GM18498 (cell line): ENCODE measurements around the gene USP47.

Experiments
- ATAC-seq: cut with Tn5 transposase; IDR thresholded peaks from one replicate; pipeline ENCODE4 v1.9.1; 2021; ENCODE audit warnings: mild to moderate bottlenecking, moderate library complexity; ENCODE audit not compliant: unreplicated experiment

Gene USP47

DNA sequence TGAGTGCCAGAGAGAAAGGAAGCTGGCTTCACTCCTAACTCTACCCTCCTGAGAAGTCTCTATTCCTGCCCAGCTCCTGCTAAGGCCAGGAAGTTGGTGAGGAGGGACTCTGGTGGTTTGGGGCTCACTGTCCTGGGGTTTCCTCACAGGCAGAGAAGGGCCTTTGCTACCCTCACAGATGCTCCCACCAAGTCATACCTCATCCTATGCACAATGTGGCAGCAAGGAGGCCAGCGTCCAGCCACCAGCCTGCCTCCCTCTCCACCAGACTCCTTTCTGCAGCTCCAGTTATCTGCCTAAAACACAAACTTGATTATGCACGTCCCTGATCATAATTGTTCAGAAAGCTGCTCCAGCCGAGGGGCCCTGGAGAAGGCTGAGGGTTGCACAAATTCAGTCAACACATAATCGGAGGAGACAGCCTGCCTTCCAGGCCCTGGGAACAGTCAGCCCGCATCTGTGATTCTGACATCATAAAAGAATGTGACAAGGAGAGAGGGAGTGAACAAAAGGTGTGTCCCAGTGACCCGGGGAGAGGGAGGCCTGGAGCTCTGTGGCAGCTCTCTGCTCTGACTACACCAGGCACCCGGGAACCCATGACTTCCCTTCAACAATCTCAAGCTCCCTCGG is 137.8 kb downstream of the USP47 start:
- no peak for ATAC-seq

DNA sequence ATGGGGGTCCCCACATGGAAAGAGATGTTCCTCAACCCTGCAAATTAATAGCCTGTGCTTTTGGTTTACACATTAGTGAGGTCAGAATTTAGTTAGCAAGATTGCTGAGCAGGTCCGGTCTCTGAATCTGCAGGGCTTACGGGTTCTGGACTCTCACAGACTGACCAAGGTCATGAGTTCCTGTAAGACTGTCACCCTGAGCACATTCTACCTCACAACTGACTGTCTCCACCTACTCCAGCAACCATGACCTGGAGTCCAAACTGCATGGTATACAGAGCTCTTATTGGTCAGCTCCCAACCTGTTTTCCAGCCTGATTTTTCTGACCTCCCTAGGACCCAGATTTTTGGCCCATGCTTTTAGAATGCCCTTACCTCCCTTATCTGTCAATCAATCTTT is 138.4 kb downstream of the USP47 start:
- ATAC-seq, result no peak

DNA sequence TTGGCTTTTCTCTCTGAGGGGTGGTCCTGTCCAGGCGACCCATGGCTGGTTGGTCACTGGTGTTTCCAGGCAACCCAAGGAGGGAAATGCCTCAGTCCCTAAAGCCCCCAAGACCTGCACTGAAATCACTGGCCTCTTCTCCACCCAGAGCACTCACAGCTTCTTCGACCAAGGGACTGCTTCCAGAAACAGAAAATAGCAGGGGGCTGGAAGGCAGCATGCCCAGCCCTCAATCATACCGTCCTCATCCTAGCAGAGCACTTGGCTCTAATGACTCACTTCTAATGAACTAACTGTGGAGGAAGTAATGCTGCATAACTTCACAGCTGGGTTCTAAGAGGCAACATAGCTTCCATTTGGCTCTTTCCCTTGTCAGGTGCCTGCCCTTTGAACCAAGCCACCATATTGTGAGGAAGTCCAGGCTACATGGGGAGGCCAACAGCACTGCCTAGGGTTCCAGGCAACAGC is 139.1 kb downstream of the USP47 start:
- ATAC-seq, result no peak

DNA sequence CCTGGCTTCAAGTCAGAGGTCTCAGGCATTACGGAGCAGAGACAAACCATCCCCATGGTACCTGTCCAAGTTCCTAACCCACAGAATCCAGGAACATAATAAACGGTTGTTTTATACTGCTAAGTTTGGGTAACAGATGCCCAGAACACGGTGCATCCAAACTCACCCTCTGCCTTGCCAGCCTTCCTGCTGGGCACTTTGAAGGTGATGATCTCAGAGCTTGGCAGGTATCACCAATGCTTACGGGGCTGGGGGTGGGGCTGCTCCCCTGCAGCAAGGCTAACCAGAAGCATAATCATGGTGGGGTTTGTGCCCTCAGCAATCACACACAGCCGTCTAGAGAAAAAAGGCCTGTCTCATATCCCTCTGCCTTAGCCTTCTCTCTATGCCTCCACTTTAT is 139.6 kb downstream of the USP47 start:
- no peak for ATAC-seq

DNA sequence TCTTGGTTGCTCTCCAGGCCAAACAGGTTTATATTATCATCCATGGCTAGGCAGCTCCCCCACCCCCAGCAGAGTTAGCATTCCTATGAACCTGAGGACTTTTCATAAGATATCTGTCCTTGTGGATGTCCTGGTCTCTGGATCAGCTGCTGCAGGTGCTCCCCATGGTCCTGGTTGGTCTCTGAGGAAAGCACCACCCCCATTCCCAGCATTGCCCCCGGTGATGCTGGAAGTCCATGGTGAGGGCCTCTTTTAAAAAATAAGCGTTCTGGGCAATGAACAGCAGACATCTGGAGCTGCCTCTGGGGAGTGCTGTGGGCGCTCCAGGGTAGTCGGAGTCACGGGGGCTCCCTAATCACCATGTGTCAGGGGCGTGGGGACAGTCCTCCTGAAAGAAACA is 140.1 kb downstream of the USP47 start:
- ATAC-seq, result no peak

DNA sequence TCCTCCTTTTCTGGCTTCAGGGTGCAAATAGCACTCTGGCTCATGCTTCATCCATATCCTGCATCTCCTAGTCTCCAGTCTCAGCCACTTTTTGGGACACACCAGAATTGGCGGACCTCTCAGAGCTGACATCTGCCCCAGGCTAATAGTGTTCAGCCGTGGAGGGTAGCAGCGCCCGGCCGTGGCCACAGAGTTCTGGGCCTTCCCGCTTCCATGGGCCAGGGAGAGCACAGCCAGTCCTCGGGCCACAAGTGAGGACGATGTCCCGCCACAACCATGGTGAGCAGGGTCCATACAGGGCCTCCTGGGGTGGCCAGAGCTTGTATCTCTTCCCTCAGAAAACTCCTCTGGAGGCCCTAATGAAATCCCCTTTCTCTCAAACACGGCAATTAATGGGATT is 140.7 kb downstream of the USP47 start:
- ATAC-seq, result no peak

DNA sequence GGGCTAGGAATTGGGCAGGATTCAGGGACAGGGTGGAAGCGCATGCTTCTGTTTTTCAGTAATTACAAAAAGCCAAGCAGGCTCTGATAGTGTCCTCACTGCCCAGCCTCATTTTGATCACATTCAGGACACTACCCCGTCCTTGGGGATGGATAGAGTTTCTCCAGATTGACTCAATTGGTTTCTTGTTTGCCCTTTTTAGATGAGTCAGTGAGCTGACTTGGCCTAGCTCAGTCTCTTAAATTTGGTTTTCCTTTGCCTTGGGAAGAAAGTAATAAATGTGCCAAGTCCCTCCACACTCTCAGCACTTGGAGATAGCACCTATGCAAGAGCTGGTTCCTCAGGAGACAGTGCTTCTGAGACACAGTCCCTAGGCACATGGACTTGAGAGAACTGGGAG is 141.2 kb downstream of the USP47 start:
- ATAC-seq, result no peak

DNA sequence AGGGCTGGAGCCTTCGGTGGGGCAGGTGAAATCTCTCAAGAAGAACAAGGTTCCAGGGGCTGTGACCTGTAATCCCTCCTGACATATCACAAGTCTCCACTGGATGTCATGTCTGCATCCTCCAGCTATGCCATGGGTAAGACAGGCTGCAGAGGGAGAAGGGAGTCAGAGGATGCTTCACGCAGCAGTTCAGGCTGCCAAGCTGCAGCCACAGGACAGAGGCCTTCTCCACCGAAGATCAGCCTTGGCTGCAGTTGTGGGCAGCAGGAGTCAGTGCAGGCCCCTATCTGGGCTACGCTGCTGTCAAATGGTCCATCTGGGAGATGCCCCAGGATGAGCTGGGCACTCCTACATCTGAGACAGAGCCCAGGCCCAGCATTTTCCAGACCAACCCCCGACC is 141.7 kb downstream of the USP47 start:
- no peak for ATAC-seq

DNA sequence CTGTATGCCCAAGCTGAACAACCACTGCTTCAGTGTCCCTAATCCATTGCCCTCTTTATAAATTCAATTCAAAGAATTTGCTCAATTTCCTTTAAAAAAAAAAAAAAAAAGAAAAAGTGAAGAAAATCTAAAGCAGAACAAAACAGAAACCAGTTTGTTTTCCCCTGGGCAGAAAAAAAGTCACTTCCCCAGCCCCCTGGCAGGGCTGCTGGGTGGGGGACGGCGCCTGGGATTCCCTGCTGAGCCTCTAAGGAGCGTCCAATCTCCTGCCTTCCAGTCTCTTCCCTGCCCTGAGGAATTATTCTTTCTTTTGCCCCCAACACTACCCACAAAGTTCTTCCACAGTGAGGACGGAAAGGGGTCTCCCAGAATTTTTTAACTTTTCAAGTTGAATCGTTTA is 142.8 kb downstream of the USP47 start:
- no peak for ATAC-seq

DNA sequence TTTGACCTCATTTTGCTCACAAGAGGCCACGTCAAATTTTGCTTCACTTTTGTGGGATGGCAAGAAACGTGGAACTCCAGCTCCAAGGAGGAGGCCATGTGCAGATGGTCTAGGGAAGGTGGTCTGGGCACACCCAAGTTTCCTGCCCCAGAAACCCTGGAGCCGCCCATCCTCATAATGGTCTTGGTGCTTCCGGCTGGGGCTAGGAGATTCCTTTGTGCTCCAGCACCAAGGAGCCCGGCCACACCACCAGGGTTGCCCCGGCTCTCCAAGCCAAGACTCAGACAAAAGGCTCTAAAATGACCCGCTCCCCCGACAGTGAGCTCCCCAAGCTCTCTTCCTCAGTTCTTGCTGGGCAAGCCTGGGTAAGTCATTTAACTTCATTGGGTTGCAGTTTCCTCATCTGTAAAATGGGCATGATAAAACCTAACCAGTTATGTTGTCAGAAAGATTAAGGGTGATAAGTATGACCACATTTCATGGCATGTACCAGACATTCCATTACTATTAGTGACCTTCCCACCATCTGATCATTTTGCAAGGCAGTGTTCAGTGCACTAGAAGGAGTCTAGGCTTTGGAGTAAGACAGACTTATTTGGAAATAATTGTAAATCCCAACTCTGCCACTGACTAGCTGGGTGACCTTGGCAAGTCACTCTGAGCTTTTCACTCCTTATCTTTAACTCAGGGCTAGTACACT is 143.4 kb downstream of the USP47 start:
- ATAC-seq, result no peak

DNA sequence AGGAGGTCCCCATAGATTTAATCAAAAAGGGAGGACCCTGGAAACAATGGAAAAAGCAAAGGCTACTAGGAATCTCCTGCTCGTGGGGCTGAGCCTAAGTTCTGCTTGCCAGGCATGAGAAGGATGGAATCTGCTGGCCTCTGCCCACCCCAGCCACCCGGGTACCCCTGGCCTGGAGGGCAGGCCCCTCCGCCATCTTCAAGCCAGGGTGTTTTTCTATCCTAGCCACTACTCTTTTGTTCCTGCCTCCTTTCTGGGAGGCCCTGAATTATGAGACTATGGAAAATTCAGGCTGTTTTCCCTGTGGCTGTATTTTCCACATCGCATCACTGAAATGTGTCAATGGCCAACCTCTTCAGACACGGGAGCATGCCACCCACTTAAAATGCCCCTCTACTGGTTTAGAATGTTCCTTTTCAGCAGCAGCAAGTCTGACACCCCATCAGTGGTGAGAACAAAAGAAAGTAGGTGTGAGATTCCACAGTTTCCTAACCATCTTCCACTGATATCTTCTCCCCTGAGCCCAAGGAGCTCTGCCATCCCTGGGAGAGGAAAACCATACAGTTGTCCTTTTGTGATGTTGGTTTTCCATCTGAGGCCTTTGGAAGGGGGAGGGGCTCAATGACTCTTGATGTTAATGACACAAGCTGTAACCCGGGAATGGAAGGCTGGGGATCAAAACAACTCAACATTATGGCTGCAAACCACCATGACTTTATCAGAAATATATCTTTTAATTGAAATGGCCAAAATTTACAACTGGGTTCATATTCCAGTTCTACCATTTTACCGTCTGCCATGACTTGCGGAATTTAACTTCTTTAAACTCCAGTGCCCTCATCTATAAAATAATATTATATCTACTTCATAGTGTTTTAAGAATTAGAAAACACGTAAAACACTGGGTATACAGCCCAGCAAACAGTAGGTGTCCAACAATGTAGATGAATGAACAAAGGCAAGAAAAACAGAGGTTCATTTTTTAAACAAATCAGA is 144.5 kb downstream of the USP47 start:
- ATAC-seq, result no peak

DNA sequence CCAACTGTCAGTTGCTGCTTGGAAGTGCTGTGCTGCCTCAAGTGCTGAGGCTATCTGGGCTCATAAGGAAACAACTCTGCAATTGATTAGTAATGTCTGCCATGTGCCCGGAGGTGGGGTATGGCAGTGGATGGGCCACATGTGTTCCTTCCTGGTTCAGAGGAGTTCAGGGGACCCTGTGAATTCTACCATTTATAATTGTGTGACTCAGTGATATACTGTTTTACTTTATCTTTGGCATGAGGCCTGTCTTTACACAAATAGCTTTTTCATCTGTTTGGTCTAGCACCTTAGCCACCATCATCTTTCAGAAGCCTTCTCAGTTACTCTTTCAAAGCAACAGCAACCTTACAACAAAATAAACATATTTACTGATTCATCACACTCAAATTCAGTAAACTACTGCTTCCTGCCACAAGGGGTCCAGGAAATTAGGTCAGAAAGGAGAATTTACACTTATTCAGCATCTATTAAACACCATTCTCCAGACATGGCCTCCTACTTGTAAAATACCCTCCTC is 145.8 kb downstream of the USP47 start:
- ATAC-seq, result no peak

DNA sequence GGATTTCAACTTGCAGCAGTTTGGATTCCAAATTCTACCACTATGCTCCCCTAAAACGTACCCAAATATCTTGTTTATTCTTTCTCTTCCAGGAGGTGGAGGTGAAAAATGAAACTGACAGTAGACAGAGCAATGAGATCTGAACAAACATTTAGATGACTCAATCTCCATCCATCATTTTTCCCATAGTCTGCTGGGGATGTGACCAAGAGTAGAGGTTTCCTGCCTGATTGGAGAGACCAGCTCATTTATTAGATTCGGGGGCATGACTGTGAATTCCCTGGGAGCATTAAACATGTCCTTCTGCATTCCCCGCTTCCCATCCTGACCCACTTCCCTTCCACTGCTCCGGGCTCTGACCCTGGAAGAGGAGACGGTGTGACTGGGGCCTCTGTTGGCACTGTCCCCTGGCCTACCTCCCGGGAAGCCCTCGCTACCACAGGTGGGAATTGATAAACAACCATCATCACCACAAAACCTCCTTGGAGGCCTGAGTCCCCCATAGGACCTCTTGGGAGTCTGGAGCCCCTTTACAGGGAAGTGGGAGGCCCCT is 146.4 kb downstream of the USP47 start:
- ATAC-seq, result no peak

DNA sequence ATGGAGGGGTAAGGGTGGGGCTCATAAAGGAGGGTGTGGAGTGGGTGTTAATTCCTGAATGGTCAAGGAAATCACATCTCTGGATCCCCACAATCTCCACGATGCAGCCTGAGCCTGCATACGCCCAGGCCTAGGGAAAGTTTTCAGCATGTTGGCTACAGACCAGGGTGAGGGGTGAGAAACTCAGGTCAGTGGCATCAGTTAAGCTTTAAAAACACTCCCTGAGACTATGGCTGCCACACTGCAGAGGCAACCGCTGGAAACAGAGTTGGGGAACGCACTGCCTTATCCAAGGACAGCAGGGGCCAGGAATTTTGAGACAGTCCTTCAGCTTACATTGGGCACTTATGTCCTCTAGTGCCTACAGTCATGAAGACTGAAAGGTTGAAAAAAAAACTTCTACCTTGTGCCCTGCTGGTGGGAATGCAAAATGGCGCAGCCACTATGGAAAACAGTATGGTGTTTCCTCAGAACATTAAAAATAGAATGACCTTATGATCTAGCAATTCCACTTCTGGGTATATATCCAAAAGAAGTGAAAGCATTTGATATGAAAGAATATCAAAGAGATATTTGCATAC is 147.0 kb downstream of the USP47 start:
- no peak for ATAC-seq

DNA sequence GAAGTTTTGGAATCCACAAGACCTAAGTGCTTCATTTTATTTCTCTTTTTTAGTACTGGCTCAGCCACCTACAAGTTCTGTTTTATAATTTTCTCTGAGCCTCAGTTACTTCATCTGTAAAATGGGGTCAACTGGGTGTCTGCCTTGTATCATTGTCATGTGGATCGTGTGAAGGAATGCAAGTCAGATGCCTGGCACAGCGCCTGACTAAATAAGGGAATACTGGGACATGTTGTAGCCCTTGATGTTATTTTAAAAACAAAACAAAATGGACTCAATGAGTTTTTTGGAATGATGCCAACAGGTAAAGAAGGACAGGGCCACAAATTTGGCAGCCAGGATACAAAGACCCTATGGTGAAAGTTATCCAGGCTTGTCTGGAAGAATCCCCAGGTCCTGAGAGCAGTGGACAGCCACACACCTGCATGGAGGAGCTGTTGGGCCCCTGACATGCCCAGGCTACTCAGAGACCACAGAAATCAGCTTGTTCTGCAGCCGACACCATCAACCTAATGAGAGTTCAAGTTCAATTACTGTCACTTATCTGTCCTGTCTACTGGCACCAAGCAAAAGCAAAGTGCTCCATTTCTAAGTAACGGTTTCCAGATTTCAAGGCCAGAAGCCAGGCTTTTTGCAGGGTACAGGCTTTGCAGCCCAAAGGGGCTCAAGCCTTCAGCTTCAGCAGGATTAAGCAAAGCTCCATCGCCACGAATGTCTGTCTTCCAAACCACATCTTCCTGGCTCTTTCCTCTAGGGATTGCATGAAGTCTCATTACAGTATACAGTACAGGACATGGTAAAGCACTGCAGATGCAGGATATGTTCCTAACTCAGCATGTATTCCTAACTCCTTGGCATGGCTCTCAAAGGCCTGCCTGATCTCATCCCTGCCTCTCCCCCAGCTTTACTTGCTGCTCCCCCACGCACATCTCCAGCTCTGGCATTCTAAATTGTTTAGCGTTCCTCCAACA is 148.3 kb downstream of the USP47 start:
- ATAC-seq, result no peak

DNA sequence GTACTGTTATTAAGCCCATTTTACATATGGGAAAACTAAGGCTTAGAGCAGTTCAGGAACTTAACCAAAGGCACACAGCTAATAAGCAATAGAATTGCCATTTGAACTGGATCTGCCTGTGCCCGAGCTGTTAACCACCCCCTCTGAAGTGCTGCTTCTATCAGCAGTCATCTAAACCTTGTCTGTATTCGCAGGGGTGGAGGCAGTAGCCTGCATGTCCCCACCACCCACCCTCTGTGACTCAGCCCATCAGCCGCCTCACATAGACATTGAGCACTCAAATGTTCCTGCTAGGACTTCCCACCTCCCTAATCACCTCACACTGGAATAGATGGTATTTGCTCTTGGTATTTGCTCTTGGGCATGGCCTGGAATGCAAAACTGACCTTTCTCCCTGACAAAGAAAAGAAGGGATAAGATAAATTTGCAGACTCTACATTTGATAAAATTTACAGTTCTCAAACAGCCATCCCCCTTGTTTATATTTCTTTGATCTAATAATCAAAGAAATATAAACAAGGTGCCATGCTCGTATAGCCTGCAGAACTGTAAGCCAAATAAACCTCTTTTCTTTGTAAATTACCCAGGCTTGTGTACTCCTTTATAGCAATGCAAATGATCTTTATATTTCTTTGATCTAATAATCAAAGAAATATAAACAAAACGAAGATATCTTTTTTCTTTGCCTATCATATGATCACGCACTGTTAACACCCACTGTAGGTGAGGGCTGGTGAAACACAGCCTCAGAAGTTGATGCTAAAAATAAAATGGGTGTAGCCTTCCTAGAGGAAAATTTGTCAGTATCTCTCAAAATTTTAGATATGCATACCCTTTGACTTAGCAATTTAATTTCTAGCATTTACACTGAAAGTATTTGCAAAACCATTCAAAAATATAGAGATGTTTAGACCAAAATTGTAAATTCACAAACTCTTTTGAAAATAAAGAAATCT is 150.8 kb downstream of the USP47 start:
- ATAC-seq, result no peak

DNA sequence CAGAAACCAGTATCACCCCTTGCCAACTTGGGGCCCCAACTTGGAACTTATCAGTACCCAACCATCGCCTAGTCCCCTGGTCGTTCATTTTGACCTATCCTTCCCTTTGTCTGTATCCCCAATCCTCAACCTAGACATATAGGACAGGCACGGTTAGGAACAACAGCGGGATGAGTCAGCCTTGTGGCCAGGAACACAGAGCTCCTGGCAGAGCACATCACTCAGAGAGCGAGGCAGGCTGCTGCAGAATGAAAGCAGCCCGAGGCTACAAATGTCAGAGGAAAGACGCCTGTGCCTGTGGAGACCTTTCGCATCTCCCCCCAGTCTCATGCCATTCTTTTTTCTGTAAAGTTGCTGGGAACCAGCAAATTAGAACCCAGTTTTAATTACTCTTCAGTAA is 152.1 kb downstream of the USP47 start:
- ATAC-seq, result no peak

DNA sequence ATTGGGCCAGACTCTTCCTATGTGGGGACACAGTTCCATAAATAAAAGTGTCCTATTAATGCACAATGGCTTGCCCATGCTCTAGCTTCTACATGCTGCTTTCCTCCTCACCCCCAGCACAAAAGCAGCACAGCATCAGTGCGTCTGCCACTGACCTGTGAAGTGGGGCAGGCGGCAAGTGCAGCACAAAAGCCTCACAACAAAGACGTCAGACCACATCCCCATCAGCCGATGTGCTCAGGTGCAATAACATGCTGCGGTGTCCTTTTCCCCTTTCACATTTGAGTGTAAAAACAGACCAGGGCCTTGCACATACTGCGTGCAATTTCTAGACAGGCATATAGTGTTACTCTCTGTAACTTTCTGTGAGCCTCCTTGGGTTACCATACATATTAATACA is 153.8 kb downstream of the USP47 start:
- no peak for ATAC-seq
